GM18867 (cell line): ENCODE results near the gene MT1G.
"Not testable (repeated sequence)": the region's sequence is repeated elsewhere in the genome, so short reads cannot be mapped to it uniquely, and the experiment has no call there.

ENCODE experiments used
- ATAC-seq: cut with Tn5 transposase; IDR thresholded peaks from one replicate; pipeline ENCODE4 v1.9.1; 2021; ENCODE audit warnings: mild to moderate bottlenecking, moderate library complexity; ENCODE audit not compliant: unreplicated experiment

Gene MT1G

GRCh38 chr16:56665286-56666261, 2.3 kb downstream of the MT1G start:
- ATAC-seq = not testable (repeated sequence)

- ATAC-seq = no peak
Observed at GRCh38 chr16:56664506-56664905, 3.4 kb downstream of the MT1G start.

- no peak for ATAC-seq
Observed at GRCh38 chr16:56662357-56663354, 5.2 kb downstream of the MT1G start.

- ATAC-seq = no peak
Observed at GRCh38 chr16:56658327-56658875, 9.5 kb downstream of the MT1G start.

GRCh38 chr16:56657555-56658326, 10.1 kb downstream of the MT1G start, which contains the start of gene MT1F:
MT1F (plus strand) TSS chr16:56657959; CDS start chr16:56658059, 100 bp downstream.
- ATAC-seq = peak; percentile 71

- ATAC-seq = no peak
Observed at GRCh38 chr16:56653218-56653617, 14.6 kb downstream of the MT1G start.

GRCh38 chr16:56652600-56652999, 15.3 kb downstream of the MT1G start:
- ATAC-seq = no peak

GRCh38 chr16:56651586-56651985, 16.3 kb downstream of the MT1G start, which contains the start of gene MT1B:
MT1B (plus strand) TSS chr16:56651886; CDS start chr16:56651954, 68 bp downstream.
- no peak for ATAC-seq

GRCh38 chr16:56649820-56650219, 18.0 kb downstream of the MT1G start:
- no peak for ATAC-seq

GRCh38 chr16:56649271-56649670, 18.6 kb downstream of the MT1G start:
- ATAC-seq = no peak

- no peak for ATAC-seq
Observed at GRCh38 chr16:56647641-56648431, 20.0 kb downstream of the MT1G start.

- no peak for ATAC-seq
Observed at GRCh38 chr16:56645838-56646237, 22.0 kb downstream of the MT1G start.

GRCh38 chr16:56645311-56645710, 22.6 kb downstream of the MT1G start:
- ATAC-seq = no peak

- ATAC-seq = no peak
Observed at GRCh38 chr16:56643833-56644232, 24.0 kb downstream of the MT1G start.

GRCh38 chr16:56643080-56643778, 24.6 kb downstream of the MT1G start:
- ATAC-seq = peak; percentile 95

- no peak for ATAC-seq
Observed at GRCh38 chr16:56641166-56641565, 26.7 kb downstream of the MT1G start.

GRCh38 chr16:56640076-56640475, 27.8 kb downstream of the MT1G start:
- ATAC-seq = no peak

- ATAC-seq = no peak
Observed at GRCh38 chr16:56639045-56639444, 28.8 kb downstream of the MT1G start.
